NB4 (cell line): ENCODE data around the gene DAPK1.

Experiments
- CTCF ChIP-seq: IDR thresholded peaks from one replicate; pipeline ENCODE4 v1.5.1; 2012; ENCODE audit warnings: low read depth, low read length
- MAX ChIP-seq: IDR thresholded peaks from 2 replicates; pipeline ENCODE4 v1.6.1; 2011; ENCODE audit warnings: low read depth, low read length

- TF ChIP-seq CTCF: no peak
- no peak for TF ChIP-seq MAX
Observed at GRCh38 chr9:87577746-87578145, 80.1 kb downstream of the DAPK1 start.
